ENCODE results near the gene CCL1. TPM values are rescaled to one million over a fixed set of nuclear protein-coding genes. Genes with fewer than 3 reads are reported as not detected.

Gene CCL1
- total RNA-seq, 1 donor from 2014 or later, result not detected

DNA sequence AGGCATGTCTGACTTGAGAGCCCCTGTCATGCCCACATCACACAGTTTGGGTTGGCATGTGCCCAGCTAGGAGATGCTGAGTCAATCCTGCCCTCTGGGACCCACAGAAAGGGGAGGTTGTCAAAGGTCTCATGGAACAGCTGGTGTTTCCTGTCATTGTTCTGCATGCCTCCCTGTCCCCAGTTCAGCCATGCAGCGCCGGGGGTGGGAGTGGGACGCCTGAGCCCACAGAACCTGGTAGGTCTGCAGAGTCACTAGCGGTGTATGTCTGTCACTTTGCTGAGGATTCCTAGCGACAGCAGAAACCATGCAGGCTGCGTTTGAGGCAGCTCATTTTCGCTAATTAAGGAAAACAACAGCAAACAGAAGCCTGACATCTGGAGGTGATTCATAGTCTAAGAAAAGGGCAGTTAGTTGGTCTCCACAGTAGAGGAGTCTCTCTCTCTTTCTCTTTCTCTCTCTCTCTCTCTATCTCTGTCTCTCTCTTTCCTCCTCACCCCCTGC, 19.6 kb upstream of the CCL1 start:
- DNase-seq, result peak; percentile 94

DNA sequence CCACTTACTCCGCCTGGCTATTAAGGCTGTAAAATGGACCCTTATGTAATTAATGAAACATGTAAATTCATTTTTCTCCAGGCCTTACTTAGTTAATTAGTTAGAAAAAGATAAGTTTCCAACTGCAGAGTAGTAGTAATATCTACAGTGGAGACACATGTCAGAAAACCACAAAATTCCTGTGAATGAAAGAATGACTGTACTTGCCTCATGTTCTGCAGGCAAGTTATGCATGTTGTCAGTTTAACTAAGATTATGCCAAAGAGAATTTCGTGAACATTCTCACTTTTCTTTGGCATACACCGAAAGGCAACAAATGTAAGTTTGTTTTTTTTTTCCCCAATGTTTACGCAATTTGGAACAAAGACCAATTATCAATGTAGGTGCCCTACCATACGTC, 16.8 kb upstream of the CCL1 start:
- DNase-seq, result no peak

DNA sequence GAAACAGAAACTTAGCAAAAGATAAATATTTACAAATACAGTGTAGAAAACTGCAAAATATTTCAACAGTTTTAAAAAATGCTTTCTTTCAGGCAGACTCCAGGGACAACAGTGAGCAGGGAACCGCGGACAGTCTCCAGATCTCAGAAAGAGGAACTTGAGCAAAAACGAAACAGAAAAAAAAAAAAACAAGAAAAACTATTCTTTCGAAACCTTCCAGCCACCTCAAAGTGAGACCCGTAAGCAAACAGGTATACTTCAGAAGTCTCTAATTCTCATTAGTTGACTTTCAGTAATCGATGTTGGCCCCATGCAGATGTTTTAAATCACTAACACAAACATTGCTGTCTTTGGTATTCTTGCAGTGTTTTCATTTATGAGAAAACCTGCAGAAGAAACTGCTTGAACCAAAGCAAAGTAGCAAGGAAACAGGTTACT, 15.7 kb upstream of the CCL1 start:
- DNase-seq, result no peak

DNA sequence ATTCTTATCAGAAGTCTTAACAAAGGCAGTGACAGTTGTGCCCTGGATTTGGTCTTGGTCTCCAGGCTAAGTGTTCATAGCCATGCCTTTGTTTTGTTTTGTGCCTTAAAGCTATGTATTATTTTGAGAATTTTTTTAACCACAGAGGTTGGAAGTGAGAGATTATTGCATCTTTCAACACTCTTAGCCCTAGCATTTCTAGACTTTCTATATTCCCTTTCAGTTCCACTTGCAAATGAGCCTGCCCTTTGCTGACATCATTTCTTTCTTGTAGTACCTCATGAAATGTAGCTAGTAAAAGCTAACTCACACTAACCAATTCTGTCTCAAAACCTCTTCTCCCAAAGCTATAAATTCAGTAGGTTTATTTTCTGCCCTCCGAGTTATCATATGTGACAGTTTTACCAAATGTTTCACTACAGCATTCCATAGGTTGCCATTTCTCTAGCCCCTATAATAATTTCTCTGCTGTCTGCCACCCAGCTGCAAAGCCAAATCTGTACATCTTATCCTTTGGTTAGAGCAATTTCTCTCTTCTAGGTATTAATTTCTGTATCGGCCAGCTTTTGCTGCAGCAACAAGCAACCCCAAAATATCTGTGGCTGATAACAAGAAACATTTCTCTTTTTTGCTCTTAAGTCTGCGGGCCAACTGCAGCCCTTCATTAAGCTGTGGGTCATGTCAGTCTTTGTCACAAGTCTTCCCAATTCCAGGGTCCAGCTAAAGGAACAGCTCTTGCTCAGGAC, 14.2 kb upstream of the CCL1 start:
- DNase-seq, result no peak

DNA sequence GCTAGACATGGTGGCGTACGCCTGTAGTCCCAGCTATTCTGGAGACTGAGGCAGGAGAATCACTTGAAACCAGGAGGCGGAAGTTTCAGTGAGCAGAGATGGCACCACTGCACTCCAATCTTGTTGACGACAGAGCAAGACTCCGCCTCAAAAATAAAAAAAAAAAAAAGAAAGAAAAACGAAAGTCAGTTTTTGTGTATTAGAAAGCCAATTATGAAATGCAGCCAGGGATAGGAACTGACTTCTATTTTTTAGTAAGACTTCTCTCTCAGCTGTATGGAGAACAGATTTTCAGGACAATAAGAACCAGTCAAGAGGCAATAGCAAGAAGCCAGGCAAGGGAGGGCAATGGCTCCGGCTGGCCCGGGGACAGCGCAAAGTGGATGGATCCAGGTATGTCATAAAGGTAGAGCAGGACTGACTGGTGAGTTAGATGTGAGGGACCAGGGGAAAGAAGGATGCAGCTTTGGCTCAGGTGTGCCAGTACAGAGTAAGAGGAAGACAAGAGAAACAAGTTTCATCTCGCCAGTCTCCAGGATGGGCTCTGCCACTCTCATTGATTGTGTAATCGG, 12.5 kb upstream of the CCL1 start:
- no peak for DNase-seq

DNA sequence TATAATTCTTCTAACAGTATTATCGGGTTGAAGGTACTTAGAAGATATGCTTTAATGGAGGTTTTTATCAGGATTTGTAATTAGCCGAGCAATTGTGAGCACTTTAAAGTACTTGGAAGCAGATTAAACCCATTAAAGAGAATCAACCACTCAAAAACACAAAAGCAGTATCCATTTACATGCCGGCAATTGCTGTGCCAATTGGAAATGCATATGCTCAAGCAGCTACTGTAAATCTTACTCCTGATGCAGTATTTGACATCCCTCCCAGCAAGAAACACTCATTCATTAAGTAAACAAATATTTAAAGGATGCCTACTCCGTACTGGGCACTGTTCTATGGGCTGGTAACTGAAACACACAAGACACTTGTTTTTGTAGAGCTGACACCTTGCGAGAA, 11.4 kb upstream of the CCL1 start:
- DNase-seq, result no peak

DNA sequence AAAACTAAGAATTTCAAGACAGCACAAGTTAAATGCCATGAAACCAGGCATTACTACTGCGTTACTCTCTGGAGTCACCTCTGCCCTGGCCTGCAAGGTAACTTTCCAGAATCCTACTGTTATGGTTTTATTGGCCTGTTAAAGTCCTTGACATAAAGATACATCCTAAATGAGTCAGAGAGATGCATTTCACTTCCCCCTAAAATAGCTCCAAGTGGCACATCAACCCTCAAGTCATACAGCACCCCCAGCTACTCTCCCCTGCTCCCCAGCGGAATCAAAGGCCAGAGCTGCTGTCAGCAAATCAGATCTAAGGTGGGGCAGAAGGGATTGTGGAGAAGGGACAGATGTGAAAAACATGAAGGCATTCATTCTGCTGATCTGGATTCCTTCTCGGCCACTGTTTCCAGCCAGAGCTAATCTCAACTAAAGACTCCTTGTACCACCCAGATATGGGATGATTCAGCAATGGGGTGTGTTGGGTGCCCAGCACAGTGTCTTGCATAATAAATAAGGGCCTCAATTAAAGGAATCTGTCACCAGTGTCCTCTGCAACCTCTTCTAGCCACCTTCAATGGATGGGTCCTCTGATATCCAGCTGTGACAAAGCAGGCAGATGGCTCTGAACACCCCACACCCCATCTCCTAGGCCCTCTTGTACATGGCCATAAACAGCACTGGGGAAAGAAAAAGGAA, 8.5 kb upstream of the CCL1 start:
- no peak for DNase-seq

DNA sequence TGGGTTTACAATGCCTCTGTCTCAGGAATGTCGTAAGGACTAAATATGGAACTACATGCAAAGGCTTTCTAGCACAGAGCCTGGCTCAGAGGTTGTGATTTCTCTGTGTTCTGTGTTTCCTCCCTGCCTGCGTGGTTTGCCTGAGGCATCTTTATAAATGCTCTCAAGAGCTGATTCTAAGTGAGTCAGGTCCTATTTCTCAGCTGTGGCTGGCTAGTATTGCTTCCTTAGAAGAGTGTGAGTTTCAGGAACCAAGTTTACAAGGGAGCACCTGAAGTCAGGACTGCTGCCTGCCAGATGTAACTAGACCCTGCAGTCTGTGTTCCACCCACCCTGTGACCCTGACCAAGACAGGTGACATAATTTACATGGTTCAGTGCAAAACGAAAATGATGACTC, 8.0 kb upstream of the CCL1 start:
- peak; percentile 3 for DNase-seq

DNA sequence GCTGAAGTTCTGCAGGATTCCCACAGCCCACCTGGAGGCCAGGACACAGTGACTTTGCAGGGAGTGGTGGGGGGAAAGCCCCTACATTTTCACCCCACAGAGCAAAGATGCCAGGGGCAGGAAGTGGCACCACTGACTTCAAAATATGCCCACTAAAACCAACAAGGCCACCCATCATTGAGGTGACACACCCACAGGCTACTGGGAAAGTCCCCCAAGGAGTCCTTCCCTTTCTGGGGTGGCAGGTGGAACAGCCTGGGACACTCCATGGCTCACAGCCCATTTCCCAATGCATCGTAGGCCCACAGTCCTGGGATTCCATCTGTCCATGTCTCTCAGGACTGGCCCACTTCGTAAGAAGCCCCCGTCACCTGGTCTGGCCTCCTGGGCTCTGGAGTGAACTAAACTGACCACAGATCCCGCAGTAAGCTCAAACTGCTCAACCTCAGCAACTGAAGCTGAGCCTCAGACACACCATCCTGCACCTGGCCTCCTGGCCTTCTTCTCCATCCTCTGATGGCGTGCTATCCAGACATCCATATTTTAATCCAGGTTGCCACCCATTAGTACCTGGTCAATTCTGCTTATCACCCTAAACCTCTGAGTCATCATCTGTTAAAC, 7.5 kb upstream of the CCL1 start:
- no peak for DNase-seq

DNA sequence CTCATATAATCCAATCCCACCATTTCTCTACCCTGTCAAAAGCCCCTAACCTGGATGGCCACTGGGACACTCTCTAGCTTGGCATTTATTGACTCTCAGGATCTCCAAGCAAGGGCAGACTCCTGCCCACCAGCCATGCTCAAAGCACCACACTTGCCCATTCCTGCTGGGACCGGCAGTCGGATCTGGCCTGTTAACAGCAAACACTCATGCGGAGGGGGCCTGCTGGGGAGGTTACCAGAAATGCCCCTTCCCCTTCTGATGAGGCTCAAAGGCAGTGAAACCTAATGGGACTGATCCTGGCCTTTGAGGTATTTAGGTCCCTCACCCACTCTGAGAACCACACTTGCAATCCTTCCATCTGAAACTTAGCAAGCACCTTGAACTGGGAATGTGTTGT, 6.5 kb upstream of the CCL1 start:
- DNase-seq, result no peak

DNA sequence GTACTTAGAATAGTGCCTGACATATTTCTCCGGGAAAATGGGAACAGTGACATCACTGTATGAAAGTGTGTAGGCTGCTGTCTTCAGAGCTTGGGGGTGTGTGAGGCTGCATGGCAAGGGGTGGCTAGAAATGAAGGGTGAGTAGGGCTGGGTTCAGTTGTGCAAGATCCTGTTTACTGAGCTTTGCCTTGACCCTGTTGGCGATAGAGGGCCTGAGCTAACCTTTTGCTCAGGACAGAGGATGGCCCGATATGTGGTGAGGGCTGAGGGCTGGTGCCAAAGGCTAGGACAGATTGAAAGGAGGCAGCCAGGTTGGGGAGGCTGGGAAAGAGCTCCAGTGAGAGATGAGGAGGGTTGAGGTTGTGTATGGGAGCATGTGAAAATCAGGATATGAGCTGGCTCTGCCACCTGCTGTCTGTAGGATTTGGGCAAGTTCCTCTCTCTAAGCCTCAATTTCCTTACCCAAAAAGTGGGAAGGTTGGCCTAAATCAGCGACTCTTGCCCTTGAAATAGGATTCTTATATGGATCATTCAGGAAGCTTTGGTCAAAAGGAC, 6.0 kb upstream of the CCL1 start:
- DNase-seq, result no peak

DNA sequence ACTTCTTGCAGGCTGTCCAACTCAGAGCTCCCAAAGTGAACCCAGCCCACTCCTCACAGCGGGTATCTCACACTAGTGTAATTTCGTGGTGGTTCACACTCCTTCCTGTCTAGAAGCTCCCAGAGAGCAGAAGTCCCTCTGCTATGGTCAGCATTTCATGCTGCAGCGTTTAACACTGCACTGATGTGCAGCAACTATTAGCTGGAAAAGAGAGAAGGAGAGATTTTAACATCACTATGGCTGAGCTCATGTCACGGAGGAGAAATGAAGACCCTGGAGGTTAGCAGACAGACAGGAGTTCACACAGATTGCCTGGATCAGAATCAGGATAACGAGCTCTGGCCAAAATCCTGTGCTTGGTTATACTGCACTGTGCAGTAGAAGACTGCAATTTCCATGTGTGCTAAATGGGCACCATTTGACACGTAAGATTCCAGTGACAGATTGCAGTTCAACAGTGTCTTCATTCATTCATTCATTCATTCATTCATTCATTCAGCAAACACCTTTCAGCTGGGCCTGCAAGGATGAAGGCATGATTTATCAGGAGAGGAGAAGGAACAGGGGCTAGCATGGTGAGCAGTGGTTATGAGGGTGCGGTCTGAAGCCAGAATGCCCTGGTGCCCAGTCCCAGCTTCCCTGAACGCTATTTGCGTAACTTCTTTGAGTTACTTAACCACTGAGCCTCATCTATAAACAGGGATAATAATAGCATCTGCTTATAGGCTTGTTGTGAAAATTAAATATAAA, 5.3 kb upstream of the CCL1 start:
- no peak for DNase-seq

DNA sequence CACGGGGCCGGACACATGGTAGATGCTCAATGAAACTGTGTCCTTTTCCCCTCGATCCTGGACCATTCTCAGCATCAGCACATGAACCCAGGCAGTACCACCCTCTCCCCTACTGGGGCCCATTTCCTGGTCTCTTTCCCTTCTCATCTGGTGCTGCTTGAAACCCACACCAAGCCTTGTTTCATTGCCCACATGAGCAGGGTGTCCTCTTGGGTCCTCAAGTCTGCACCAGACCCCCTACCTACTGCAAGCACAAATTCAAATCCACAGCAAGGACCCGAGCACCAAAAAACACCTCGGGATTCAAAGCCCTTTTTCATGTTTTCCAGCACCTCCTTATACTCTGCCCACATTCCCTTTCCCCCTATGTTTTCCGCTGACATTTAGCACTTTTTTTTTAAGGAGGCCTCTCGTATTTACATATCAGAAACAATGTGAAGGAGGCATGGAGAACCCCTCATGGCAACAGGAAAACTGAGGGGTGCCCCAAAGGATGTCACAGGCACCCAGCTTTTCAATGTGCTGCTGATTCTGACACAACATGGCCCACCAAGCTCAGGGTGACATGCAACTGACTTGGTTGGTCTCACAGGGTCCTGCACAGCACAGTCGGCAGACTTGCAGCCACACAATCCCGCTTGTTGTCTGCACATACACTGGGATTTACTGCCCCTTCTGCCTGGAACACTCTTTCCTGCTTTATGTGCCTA, 4.6 kb upstream of the CCL1 start:
- no peak for DNase-seq

DNA sequence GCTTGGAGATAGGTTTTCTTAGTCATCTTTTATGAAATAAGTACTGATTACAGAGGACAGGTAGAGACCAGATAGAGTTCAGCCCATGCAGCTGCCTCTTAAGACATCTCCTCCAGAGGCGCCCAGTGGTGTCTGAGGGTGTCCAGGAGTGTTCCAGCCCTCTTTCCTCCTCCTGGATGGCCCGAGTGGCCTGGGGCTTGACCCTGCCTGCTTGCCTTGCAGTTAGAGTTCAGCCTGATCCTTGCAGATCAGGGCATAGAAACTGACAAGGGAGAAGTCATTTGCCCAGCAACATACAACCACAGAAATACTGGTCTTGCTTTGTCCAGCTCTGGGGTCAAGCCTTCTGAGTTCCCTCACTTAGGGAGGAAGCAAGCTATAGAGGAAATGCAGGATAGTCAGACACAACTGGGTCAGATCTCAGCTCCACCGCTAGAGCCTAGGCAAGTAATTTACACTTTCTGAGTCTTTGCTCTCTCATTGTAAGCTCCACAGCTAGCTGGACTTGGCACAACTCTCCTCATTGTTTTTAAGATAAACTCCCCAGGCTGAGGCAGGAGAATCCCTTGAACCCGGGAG, 3.6 kb upstream of the CCL1 start:
- peak; percentile 57 for DNase-seq

DNA sequence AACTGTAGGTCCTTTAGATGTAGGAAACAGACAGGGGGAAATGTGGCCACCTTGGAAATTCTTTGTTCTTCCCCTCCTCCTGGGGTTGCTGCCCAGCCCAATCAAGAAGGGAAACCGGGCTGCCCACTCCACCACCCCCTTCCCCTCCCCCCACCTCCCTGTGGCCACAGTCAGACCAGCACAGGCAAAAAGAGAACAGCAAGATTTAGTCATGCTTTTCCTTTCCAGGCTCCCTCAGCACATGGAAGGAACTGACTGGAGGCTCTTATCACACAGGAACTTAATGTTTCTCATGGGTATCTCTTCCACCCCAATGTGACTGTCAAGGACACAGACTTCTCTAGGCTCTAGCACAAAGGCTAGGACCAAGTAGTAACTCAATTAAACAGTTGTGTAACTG, 3.0 kb upstream of the CCL1 start:
- DNase-seq, result peak; percentile 17

DNA sequence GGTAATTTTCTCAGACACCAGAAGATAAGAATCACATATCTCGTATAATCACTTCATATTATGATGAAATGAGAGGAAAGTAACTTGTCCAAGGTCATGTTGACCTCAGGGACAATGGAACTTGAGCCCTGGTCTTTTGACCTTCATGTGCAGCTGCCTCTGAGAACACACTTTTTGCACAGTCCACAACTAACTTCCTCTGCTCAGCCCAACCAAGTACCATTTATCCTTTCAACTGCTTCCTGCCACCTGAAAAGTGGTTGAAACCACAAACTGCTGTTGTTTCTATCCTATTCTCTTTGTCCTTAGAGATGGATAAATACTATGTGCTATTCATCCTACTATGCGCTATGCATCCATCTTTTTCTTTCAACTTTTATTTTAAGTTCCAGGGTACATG, 2.3 kb upstream of the CCL1 start:
- DNase-seq, result peak; percentile 24

DNA sequence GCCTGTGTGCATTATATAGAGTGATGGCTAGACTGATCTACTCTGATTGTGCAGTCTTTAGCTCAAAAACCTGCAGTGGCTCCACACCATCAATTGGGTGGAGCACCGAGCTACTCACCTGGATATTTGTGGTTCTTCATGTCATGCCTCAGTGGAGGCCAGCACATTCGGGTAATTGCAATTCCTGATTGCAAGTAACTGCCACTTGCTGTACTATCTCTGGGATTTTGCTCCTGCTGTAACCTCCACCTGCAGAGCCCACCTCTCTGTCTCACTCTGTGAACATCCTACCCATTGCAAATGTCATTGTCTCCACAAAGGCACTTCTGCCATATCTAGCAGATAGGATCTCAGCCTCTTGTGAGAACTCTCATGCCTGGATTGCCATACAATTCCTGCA, 1.7 kb upstream of the CCL1 start:
- no peak for DNase-seq

DNA sequence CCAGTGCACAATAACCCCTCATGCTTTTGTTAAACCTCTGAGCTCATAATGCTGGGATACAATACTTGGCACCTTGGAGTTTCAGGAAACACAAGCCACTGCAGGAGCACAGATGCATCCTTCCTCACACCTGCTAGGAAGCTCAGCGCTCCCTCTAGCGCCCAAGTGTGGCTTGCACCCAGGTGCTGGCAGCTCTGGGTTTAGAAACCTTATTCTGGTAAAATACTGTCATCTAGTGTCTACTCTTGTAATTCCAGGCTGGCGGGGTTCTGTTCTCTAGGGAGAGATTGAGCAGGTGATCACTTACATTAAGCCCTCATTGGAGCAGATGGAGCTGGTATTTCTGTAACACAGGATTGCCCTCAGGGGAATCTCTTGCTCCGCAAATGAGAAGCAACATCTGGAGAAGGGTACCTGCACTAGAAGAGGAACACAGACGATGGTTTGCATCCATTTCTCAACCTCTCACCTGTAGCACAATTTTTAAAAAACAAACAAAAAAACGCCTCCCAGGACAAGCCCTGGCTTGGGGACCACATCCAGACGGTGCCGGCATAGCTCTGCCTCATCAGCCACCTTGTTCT, 1.5 kb downstream of the CCL1 start:
- DNase-seq, result peak; percentile 99

DNA sequence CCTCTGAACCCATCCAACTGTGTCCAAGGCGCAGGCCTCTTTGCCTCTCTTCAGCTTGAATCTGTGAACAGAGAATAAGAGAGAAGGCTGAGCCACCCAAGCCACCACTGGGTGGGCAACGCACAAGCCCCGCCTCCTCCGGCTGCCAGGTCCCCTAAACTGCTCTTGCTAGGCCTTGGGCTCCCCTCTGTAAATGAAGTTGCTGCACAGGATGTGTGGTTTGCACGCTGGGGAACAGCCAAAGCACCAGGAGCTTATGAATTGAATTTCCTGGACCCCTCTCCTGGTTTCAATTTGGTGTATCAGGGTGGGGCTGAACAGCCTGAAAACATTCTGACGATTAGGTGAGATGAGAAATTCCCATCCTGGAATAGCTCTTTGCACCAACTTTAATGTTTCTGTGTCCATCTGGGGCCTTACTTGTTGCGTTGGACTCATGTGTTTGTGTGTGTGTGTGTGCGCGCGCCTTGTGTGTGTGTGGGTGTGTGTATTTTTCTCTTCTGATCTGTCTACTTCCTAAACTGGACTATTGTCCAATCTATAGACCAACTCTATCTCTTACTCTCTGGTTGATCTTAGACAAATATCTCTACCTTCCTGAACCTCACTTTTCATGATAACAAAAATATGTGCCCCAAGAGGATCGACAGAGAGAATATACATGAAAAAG, 2.3 kb downstream of the CCL1 start:
- DNase-seq, result no peak

DNA sequence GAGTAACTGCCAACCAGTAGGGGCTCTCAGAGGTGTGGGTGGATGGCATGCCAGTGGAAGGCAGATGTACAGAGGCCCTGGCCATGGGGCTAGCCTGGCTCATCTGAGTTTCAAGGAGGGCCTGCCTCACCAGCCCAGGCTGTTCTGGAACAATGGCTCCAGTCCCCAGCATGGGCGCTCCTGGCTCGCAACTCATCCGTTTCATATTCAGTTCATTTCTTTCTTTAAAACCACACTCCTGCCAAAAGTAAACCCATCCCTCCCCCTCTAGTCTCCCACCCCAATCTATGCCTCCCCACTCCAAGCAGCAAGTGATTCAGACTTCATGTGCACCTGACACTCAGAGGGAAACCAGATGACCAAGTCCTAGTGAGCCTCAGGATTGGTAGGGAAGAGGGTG, 4.4 kb downstream of the CCL1 start:
- DNase-seq, result no peak

Data from dermis blood vessel endothelial cell (primary cell).